Activated naive CD4-positive, alpha-beta T cell treated with anti-CD3 and anti-CD28 coated beads, Interleukin-2, amount 50 U/mL, for 24 hours (primary cell): ENCODE measurements around the gene MYOCD.

Experiments
- H3K27ac Mint-ChIP-seq: one replicate; pipeline ENCODE4 v1.8.0; 2021; ENCODE audit warnings: mild to moderate bottlenecking, mixed read lengths
- H3K27me3 Mint-ChIP-seq: one replicate; pipeline ENCODE4 v1.8.0; 2021; ENCODE audit warnings: mixed read lengths
- H3K36me3 Mint-ChIP-seq: one replicate; pipeline ENCODE4 v1.8.0; 2021; ENCODE audit warnings: mixed read lengths
- H3K4me1 Mint-ChIP-seq: one replicate; pipeline ENCODE4 v1.8.0; 2021; ENCODE audit warnings: mixed read lengths
- H3K4me3 Mint-ChIP-seq: one replicate; pipeline ENCODE4 v1.8.0; 2021; ENCODE audit warnings: mild to moderate bottlenecking, mixed read lengths
- H3K9me3 Mint-ChIP-seq: one replicate; pipeline ENCODE4 v1.8.0; 2021; ENCODE audit warnings: mixed read lengths

Gene MYOCD, protein sequence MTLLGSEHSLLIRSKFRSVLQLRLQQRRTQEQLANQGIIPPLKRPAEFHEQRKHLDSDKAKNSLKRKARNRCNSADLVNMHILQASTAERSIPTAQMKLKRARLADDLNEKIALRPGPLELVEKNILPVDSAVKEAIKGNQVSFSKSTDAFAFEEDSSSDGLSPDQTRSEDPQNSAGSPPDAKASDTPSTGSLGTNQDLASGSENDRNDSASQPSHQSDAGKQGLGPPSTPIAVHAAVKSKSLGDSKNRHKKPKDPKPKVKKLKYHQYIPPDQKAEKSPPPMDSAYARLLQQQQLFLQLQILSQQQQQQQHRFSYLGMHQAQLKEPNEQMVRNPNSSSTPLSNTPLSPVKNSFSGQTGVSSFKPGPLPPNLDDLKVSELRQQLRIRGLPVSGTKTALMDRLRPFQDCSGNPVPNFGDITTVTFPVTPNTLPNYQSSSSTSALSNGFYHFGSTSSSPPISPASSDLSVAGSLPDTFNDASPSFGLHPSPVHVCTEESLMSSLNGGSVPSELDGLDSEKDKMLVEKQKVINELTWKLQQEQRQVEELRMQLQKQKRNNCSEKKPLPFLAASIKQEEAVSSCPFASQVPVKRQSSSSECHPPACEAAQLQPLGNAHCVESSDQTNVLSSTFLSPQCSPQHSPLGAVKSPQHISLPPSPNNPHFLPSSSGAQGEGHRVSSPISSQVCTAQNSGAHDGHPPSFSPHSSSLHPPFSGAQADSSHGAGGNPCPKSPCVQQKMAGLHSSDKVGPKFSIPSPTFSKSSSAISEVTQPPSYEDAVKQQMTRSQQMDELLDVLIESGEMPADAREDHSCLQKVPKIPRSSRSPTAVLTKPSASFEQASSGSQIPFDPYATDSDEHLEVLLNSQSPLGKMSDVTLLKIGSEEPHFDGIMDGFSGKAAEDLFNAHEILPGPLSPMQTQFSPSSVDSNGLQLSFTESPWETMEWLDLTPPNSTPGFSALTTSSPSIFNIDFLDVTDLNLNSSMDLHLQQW

DNA sequence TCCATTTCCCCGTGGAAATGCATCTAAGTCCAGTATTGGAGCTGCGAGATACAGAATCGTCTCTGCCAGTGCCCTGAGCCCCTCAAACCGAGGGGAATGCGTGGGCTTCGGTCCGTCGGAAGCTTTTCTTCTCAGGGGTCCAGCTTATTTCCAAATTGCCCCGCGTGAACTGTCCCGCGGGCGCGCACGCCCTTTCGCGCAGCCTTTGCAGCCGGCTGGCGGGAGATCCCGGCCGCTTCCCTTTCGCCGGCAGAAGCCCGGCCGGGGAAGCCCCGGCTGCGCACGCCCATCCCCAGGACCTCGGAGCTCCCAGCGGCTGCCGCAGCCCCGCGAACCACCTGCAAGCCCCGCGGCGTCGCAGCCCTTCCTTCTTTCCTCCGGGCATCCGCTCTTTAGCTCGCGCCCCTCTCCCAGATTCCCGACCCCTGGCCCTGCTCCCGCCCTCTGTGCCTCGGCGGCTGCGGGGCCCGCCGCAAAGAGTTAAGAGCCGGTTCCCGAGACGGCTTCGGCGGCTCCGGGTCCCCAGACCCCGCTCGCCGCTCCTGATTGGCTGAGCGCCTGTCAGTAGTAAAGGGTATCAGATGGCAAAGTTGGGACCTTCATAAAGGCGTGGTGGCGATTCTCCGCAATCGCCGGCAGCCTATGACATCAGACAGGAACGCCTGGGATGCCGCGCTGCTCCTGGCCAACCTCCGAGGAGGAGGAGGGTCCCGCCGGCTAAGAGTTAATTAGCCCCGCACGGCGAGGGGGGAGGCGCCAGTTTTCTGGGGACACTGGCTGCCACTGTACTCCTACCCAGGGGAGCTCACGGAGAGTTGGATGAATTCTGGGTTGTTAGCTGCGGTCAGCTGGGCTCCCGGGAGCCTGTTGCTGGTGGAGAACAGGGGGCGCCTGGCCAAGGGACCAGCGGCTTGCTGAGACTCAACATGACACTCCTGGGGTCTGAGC is at the start of gene MYOCD:
TSS of gene MYOCD (plus strand) at position 628 of the 948 bp plus-strand sequence. CDS start at position 927, 299 bp downstream.
- peaks cover 41% of the 10 kb centered on the region for H3K27me3 Mint-ChIP-seq
- no peak within 1 kb of the TSS for H3K4me3 Mint-ChIP-seq
- H3K9me3 Mint-ChIP-seq = no peaks in the 10 kb centered on the region
- H3K4me1 Mint-ChIP-seq = no peaks in the 10 kb centered on the region
- H3K36me3 Mint-ChIP-seq = peaks cover 2% of the 10 kb centered on the region
- no peak within 1 kb of the TSS for H3K27ac Mint-ChIP-seq

DNA sequence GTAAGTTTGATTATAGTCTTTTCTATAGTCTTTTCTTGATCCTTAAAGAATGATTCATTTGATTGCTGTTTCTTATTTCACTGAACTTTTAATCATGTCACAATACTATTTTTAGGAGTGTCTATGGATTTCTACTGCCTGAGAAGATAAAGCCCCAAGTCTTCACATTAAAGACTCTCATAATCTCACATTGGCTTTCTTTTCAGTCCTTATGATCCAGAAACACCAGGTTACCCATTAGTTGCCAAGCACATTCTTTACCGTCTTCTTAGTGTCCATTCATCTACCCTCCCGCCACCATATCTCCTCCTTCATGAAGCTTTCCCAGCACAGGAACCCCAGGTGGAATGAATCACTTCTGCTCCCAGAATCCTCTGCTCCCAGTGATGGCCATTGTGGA is 49.5 kb upstream of the MYOCD start:
- Mint-ChIP-seq H3K36me3 (no peaks in the 10 kb centered on the region), H3K27me3 (no peaks in the 10 kb centered on the region), H3K4me3 (no peak overlapping the region), H3K9me3 (peaks cover 13% of the 10 kb centered on the region), H3K27ac (no peak overlapping the region), H3K4me1 (no peaks in the 10 kb centered on the region)

DNA sequence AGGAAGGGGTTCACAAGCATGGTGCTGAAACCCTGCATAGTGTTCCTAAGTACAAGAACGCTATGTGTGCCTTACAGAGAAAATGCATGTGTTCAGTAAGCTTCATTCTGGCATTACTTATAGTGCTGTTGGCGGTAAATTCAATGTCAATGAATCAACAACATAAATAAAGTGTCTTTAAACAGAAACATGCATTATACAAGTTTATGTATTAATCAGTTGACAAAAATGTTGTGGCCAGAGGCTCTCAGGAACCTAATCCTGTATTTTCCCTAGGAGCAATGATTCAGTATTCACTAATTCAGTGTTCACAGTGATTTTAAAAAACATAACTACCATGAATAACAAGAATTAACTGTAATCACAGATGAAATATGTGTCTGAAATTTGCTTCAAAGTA is 47.1 kb upstream of the MYOCD start:
- Mint-ChIP-seq H3K9me3 (peaks cover 13% of the 10 kb centered on the region), H3K36me3 (no peaks in the 10 kb centered on the region), H3K27me3 (no peaks in the 10 kb centered on the region), H3K27ac (no peak overlapping the region), H3K4me3 (no peak overlapping the region), H3K4me1 (no peaks in the 10 kb centered on the region)

DNA sequence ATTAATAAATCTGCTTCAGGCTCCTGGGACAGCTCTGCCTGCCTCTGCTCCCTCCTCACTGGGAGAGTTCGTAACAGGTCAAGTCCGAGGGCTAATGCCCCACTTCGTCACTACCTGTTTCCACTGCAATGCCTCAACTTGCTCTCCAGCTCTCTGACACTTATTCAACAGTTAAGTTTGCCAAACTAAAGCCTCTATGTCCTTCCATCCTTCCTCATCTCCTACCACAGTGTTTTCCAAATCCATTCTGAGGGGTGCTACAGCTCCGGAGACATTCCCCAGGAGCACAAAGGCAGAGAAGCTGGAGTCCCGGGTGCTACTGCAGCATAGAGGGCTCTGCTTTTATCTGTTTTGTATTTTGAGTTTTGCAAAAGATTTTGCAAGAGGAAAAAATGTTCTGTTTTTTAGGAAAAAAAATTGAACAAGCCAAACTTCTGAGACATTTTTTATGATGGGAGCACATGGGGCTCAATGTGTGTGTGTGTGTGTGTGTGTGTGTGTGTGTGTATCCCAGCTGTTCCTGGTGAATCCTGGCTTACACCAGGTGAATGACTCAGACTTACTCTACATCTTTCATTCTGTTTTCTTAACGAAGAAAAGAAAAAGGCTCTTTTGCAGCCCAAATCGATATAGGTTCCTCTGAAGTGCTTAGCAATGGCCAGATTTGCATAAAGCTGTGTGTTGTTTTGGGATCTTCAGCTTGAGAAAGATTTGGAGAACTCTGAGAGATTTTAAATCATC is 46.1 kb upstream of the MYOCD start:
- H3K27ac Mint-ChIP-seq = no peak overlapping the region
- H3K36me3 Mint-ChIP-seq = no peaks in the 10 kb centered on the region
- no peaks in the 10 kb centered on the region for H3K27me3 Mint-ChIP-seq
- no peaks in the 10 kb centered on the region for H3K4me1 Mint-ChIP-seq
- peaks cover 6% of the 10 kb centered on the region for H3K9me3 Mint-ChIP-seq
- no peak overlapping the region for H3K4me3 Mint-ChIP-seq

DNA sequence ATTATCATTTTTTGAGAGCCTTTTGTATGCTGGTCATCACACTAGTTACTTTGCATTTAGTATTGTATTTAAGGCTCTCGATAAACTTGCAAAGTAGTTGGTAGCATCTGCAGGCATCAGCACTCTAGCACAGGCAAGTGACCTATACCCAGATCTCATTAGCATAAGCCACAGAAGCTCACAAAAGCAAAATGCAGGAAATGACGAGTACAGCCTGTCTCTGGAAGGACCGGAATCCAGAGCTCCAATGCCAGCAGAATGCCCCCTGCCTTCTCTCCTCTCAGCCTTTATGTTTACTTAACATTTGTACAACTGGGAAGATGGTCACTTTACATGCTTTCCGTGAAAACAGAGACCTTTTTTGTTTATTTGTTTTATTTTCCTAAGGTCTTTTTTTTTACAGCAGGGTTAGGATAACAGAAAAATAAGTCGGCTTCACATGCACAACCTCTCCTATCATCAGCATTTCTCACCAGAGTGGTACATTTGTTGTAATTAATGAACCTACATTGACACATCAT is 45.4 kb upstream of the MYOCD start:
- Mint-ChIP-seq H3K27me3 (no peaks in the 10 kb centered on the region), H3K4me3 (no peak overlapping the region), H3K9me3 (peaks cover 6% of the 10 kb centered on the region), H3K27ac (no peak overlapping the region), H3K36me3 (no peaks in the 10 kb centered on the region), H3K4me1 (no peaks in the 10 kb centered on the region)

DNA sequence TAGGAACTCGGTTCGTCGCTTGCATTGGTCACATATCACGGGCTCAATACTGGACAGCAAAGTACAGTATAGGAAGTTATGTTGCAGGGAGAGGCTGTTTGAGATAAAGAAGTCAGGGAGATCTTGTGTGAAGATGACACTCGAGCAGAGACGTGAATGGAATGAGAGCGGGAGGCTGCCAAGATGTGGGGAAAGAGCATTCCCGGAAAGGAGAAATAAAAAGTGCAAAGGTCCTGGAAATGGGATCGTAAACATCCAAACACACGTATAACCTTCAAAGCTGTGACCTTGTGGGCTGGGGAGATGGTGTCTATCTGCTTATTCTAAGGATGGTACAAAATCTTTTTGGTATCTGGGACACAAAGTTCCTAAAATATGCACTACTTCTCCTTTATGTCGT is 43.0 kb upstream of the MYOCD start:
- no peaks in the 10 kb centered on the region for H3K36me3 Mint-ChIP-seq
- H3K4me1 Mint-ChIP-seq = no peaks in the 10 kb centered on the region
- peaks cover 6% of the 10 kb centered on the region for H3K9me3 Mint-ChIP-seq
- no peak overlapping the region for H3K27ac Mint-ChIP-seq
- H3K27me3 Mint-ChIP-seq = no peaks in the 10 kb centered on the region
- H3K4me3 Mint-ChIP-seq = no peak overlapping the region

DNA sequence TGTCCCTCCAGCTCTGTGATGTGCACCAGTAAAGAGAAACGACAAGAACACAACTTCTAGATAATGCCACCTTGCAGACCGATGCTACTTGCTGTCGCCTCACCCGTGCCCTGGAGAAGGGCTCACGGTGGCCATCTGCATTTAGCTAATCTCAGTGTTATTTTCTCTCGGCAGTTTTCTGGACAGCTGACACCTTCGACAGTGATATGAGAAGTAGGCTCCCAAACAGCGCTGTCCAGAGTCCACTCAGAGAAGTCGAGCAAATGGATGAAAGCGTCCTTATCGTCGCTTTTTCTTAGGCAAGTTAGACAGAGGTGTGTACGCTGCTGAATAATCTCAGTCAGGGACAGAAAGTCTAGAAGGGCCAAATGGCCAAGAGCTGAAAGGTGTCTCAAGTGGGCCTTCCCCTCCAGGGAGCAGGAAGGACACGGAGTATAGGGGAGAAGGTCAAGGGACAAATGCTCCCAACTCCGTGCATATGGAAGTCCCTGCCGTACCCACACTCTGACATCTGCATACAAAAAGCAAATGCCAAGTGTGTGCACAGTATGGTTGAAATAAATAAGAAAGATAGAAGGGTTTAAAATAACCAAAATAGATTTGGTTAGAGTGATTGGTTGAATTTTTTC is 42.4 kb upstream of the MYOCD start:
- Mint-ChIP-seq H3K4me1 (no peaks in the 10 kb centered on the region), H3K36me3 (no peaks in the 10 kb centered on the region), H3K4me3 (no peak overlapping the region), H3K27ac (no peak overlapping the region), H3K27me3 (no peaks in the 10 kb centered on the region), H3K9me3 (peaks cover 6% of the 10 kb centered on the region)

DNA sequence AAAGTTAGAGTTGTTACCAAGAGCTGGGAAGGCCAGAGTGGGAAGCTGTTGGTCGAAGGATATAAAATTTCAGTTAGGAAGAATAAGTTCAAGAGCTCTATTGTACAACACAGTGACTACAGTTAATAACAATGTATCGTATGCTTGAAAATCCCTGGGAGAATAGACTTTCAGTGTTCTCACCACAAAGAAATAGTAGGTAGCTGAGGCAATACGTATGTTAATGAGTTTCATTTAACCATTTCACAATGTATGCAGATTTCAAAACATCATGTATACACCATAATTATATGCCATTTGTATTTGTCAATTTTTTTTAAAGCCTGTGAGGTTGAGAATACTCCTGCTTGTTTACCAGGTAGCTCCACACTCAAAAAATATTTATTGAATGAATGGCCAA is 41.5 kb upstream of the MYOCD start:
- no peak overlapping the region for H3K4me3 Mint-ChIP-seq
- no peak overlapping the region for H3K27ac Mint-ChIP-seq
- no peaks in the 10 kb centered on the region for H3K4me1 Mint-ChIP-seq
- H3K27me3 Mint-ChIP-seq = no peaks in the 10 kb centered on the region
- H3K9me3 Mint-ChIP-seq = peaks cover 6% of the 10 kb centered on the region
- no peaks in the 10 kb centered on the region for H3K36me3 Mint-ChIP-seq

DNA sequence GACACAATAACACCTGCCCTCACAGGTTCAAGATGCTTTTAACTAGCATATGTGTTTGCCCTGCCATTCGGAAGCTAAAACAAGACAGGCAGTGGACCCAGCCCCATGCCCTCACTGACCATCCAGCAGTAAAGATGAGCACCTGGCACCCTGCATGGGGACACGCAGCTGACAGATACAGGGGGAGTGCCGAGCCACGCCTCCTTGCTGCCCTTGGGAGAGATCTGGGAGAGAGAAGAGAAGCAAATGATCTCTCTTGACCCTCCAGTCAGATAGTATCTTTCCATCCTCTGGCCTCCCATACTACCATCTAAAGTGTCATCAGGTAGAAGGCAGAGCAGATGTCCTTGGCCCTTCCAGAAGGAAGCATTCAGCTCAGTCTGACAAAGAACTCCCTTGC is 40.6 kb upstream of the MYOCD start:
- Mint-ChIP-seq H3K4me3 (no peak overlapping the region), H3K4me1 (no peaks in the 10 kb centered on the region), H3K9me3 (peaks cover 6% of the 10 kb centered on the region), H3K27ac (no peak overlapping the region), H3K36me3 (no peaks in the 10 kb centered on the region), H3K27me3 (no peaks in the 10 kb centered on the region)

DNA sequence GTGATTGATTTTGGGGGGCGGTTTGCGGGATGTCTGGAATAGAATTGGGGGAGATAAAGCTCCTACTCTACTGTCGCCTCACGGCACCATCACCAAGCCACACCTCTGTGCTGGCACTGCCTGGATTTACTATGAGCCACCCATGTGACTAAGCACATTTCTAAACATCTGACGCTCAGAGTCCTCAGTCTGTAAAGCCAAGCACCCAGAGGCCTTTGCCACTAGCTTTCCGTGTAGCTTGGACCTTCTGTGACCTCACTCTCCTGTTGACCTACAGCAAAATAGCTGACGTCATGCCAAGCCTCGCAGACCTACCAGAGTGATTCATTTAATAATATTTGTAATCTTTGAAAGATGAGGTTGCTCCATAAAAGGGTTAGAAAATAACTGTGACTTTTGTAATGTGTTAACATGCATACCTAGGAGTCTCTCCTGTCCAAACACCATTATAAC is 38.5 kb upstream of the MYOCD start:
- H3K4me3 Mint-ChIP-seq = no peak overlapping the region
- H3K4me1 Mint-ChIP-seq = no peaks in the 10 kb centered on the region
- no peaks in the 10 kb centered on the region for H3K27me3 Mint-ChIP-seq
- no peaks in the 10 kb centered on the region for H3K36me3 Mint-ChIP-seq
- no peaks in the 10 kb centered on the region for H3K9me3 Mint-ChIP-seq
- H3K27ac Mint-ChIP-seq = no peak overlapping the region

DNA sequence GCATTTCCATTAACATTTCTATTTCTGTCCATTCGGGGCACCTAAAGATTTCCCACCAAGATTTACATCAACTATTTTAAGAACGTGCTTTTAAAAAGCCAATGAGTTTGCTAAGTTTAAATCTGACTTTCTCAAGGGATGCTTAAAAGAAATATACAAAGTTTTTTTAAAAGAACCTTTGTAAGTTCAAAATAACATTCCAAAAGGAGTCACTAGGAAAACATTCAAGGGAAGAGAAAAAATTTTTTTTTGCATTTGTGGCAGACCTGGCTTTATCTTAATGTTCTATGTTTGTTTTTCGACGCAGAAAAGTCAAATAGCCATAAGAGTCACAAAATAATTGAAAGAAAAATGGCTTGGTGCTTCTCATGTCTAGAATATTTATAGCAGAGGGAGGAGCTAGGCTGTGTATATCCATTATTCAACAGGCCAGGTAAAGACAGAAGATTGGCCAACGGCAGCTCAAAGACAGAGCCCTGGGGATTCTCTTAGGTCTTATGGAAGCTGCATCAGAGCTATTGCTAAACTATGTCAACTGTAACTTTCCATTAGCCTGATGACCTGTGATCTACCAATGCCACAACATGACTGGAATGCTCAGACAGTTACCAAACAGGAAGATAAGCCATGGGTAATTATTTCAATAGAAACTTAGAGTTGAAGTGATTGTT is 37.8 kb upstream of the MYOCD start:
- Mint-ChIP-seq H3K27ac (no peak overlapping the region), H3K4me3 (no peak overlapping the region), H3K4me1 (no peaks in the 10 kb centered on the region), H3K36me3 (no peaks in the 10 kb centered on the region), H3K27me3 (no peaks in the 10 kb centered on the region), H3K9me3 (no peaks in the 10 kb centered on the region)

DNA sequence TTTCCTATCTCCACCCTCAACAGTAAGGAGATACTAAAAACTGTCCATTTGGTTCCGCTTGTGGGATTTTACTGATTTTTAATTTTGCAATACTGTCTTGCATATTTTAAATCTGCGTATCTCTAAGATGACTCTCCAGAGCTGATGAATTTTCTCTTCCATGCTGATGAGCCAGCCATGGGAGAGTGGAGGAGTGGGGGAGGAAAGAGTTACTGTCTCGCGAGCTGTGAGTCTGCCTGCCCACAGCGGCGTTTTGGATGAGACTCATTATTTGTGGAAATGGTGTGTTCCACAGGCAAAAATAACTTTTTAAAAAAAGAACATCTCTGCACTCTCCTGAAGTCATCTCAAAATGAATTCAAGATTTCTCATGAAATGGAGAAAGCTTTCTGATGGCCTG is 34.6 kb upstream of the MYOCD start:
- no peak overlapping the region for H3K4me3 Mint-ChIP-seq
- no peak overlapping the region for H3K27ac Mint-ChIP-seq
- no peaks in the 10 kb centered on the region for H3K4me1 Mint-ChIP-seq
- no peaks in the 10 kb centered on the region for H3K36me3 Mint-ChIP-seq
- H3K27me3 Mint-ChIP-seq = peaks cover 7% of the 10 kb centered on the region
- no peaks in the 10 kb centered on the region for H3K9me3 Mint-ChIP-seq

DNA sequence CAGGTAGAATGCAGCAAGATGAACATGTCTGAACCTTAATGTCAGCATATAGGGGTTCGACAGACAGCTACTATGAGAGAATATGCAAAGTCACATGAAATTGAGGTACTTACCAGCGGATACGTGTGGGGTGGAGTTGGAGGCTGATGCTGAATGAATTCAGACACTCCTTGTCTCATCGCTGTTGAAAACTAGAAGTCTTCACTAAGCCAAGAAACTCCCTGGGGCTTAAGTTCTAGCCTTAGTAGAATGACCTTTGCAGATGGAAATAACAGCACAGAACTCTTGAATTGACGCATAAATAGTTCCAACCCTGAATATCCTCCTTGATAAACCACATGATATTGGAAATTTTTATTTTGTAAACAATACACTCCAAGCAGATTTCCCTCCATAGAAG is 32.9 kb upstream of the MYOCD start:
- no peak overlapping the region for H3K4me3 Mint-ChIP-seq
- H3K4me1 Mint-ChIP-seq = no peaks in the 10 kb centered on the region
- no peaks in the 10 kb centered on the region for H3K36me3 Mint-ChIP-seq
- no peaks in the 10 kb centered on the region for H3K9me3 Mint-ChIP-seq
- H3K27me3 Mint-ChIP-seq = peaks cover 15% of the 10 kb centered on the region
- no peak overlapping the region for H3K27ac Mint-ChIP-seq
